GM12874 (cell line): Measurements from ENCODE around the gene DISP3.
A peak's percentile ranks its signal among the peaks of the same experiment; 100 is the strongest.

ENCODE experiments used
- CTCF ChIP-seq: IDR thresholded peaks from 2 replicates; pipeline ENCODE4 v1.5.1; 2011; ENCODE audit warnings: low read depth, mild to moderate bottlenecking, control low read depth, low read length, moderate library complexity; ENCODE audit not compliant: insufficient read depth

The DISP3 gene

DNA sequence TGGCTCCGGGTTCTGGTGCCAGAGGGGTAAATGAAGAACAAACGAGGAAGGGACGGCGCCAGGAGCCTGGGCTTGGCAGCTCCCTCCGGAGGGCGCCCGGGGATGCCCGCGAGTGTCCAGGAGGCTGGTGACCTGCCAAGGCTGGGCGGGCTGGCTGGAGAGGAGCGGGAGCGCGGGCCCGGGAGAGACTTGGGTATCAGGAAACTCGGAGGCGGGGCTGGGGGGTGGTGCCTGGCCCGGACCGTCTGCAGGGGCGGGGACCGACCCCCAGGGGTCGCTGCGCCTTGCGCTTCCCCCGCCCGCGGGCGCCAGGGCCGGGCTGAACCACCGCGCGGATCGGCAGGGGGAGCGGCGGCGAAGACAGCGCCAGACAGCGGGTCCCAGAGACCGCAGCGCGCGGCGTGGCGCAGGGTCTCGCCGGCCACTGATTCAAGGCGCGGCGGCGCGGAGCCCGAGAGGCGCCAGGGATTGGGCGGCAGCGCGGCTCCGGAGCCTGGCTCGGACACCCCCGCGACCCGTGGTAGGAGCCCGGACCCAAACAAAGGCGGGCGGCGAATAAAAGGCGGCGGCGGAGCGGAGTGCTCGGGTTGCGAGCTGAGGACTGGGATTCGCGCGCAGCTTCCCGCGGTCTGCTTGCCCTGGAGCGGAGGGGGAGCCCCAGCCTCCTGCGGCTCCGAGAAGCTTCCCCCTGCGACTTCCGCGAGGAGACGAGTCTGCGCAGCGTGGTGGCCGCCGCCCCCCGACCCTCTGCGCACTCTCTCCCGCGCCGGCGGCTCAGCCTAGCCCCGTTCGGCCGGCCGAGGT, at the start of gene DISP3:
Gene DISP3, plus strand, starts transcription at position 585 of the 804 bp plus-strand sequence. CDS start 21,838 bp downstream, outside the sequence.
- peak; percentile 86 for TF ChIP-seq CTCF

DNA sequence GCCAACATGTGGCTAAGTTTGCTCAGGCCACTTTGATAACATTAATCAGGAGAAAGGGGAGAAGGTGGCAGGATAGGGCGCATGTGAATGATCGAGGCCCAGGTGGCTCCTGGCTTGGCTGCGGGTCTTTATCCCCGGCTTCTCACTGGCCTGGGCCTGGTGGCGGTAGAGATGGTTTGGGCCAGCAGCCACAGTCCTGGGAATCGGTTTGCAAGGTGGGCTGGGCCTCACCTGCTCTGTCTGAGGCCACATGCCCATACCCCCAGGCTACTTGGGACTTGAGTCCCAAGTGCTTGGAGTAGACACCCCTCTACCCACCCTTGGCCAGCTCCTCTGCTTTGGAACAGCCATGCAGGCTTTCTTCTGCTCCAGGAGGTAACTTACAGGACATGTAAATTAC, 49.7 kb upstream of the DISP3 start:
- TF ChIP-seq CTCF = no peak

DNA sequence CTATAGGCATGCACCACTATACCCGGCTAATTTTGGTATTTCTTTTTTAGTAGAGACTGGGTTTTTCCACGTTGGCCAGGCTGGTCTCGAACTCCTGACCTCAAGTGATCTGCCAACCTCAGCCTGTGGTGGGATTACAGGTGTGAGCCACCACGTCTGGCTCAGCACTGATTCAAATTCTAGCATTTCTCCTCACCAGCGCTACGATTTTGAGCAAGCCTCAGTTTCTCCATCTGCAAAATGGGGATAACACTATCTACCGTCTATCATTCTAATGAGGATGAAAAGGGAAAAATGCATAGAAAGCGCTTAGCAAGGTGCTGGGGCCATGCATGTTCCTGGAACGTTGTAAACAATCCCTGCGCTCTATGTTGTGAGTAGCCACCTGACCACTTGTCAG, 49.0 kb upstream of the DISP3 start:
- no peak for TF ChIP-seq CTCF

- TF ChIP-seq CTCF = no peak
Measured at GRCh38 chr1:11431941-11432507, 46.9 kb upstream of the DISP3 start.

GRCh38 chr1:11432526-11432925, 46.4 kb upstream of the DISP3 start:
- TF ChIP-seq CTCF = no peak

- no peak for TF ChIP-seq CTCF
Measured at GRCh38 chr1:11434501-11434900, 44.5 kb upstream of the DISP3 start.

DNA sequence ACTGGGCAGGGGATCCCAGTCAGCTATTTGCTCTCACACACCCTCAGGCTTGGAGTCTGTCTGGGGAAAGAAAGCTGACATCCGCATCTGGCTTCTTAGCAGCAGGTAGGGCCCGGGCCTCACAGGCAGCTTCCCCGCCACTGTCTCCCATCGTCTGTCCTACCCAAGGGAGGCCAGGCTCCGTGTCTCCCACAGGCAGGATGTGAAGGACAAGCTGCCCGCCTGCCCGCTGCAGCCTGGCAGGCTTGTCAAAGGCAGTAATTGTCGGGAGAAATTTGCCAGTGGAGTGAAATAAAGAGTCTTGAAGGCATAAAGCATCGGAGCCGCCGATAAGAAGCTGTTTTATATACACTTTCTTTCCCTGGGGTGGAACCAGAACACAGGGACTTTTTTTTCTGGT, 44.0 kb upstream of the DISP3 start:
- no peak for TF ChIP-seq CTCF
